Spleen (tissue), 7 donors: ENCODE results near the gene ZC3H18.

Experiments used
- CTCF ChIP-seq, 11 experiments: fragments of 200-600 bp in 7 of 11; fragments of 450-650 bp in 4 of 11; sonication (generic) in 4 of 11; IDR thresholded peaks in 8 of 11; conservative IDR thresholded peaks in 3 of 11; 1 replicate in 7 of 11; 2 replicates in 4 of 11; pipeline versions ENCODE4 v1.4.0 to v1.8.0; 2016 to 2021; ENCODE audit warnings: antibody characterized with exemption in 11 of 11, inconsistent platforms in 4 of 11, mild to moderate bottlenecking in 1 of 11
- POLR2AphosphoS5 ChIP-seq, 3 donors: sonication (generic); formaldehyde crosslinking; IDR thresholded peaks; one replicate each; pipeline ENCODE4 v1.5.1; 2017; ENCODE audit warnings: antibody characterized with exemption in 3 of 3
- donor health status: DM: no; HTN: no; CAD: no; lungs with moderate emphysema.
- donor health status: DM: no; HTN: no; CAD: no.
- donor health status: DM: no; HTN: no; CAD: no.

- TF ChIP-seq CTCF (IDR thresholded peaks at IDR 0.05 in 8 of 11, conservative IDR thresholded peaks at IDR 0.05 in 3 of 11) (no peak), POLR2AphosphoS5 (IDR thresholded peaks at IDR 0.05) (peak in 1 of 3 donors; percentile 25)
Observed at GRCh38 chr16:88552166-88552565, 18.0 kb upstream of the ZC3H18 start.
